ENCODE measurements around the gene MRPS12. TPM values are rescaled to one million over a fixed set of nuclear protein-coding genes. Genes with fewer than 3 reads are reported as not detected.

The MRPS12 gene
- total RNA-seq, 4 donors from 2014 or later = 18.0 to 33.2 (median 27.3) TPM

GRCh38 chr19:38978326-38978689 lies 47.6 kb downstream of the MRPS12 start:
- no peak for TF ChIP-seq POLR2A (IDR thresholded peaks at IDR 0.05; ENCODE audit: low read depth)
- TF ChIP-seq POLR2AphosphoS5 (IDR thresholded peaks at IDR 0.05) = no peak
- TF ChIP-seq EP300 (IDR thresholded peaks at IDR 0.05) = no peak
- no peak for TF ChIP-seq CTCF (IDR thresholded peaks at IDR 0.05)
- H3K9me3 ChIP-seq = no peaks in the 10 kb centered on the region
- no peak overlapping the region for H3K4me3 ChIP-seq
- intact Hi-C loops (cut with DNase I) = no loop called here
- WGBS = 94% methylated on average over 2 of the region's 3 CpGs
- H3K27ac ChIP-seq (replicated peaks in 1 of 4) = no peak overlapping the region
- peaks cover 0 to 8% (median 0%) of the 10 kb centered on the region in 4 donors for H3K27me3 ChIP-seq
- H3K36me3 ChIP-seq = no peaks in the 10 kb centered on the region
- H3K4me1 ChIP-seq = peaks cover 13 to 35% (median 30%) of the 10 kb centered on the region in 4 donors
- DNase-seq (ENCODE audit: extremely low spot score) = no peak

- no peaks in the 10 kb centered on the region for H3K36me3 ChIP-seq
- peaks cover 13 to 21% (median 19%) of the 10 kb centered on the region in 4 donors for H3K4me1 ChIP-seq
- intact Hi-C loops (cut with DNase I) = no loop called here
- H3K4me3 ChIP-seq = no peak overlapping the region
- TF ChIP-seq POLR2AphosphoS5 (IDR thresholded peaks at IDR 0.05) (no peak), POLR2A (IDR thresholded peaks at IDR 0.05; ENCODE audit: low read depth) (no peak), CTCF (IDR thresholded peaks at IDR 0.05) (no peak), EP300 (IDR thresholded peaks at IDR 0.05) (no peak)
- no peak overlapping the region for H3K27ac ChIP-seq (replicated peaks in 1 of 4)
- whole genome bisulfite sequencing = 77% methylated on average over 5 of the region's 5 CpGs
- DNase-seq (ENCODE audit: extremely low spot score) = no peak
- H3K27me3 ChIP-seq = peaks cover 0 to 8% (median 0%) of the 10 kb centered on the region in 4 donors
- no peaks in the 10 kb centered on the region for H3K9me3 ChIP-seq
These were observed 49.1 kb downstream of the MRPS12 start for GRCh38 chr19:38979812-38980211.

- WGBS = 88% methylated on average over 2 of the region's 10 CpGs
These were observed 50.0 kb downstream of the MRPS12 start for GRCh38 chr19:38980583-38981374.

More at GRCh38 chr19:38980583-38981374, 50.0 kb downstream of the MRPS12 start:
- Histone ChIP-seq H3K9me3 (peaks cover 0 to 4% (median 0%) of the 10 kb centered on the region in 4 donors), H3K4me3 (no peak overlapping the region), H3K4me1 (peaks cover 8 to 12% (median 12%) of the 10 kb centered on the region in 4 donors), H3K27ac (replicated peaks in 1 of 4) (no peak overlapping the region), H3K27me3 (peaks cover 0 to under 1% (median 0%) of the 10 kb centered on the region in 4 donors), H3K36me3 (no peaks in the 10 kb centered on the region)
- TF ChIP-seq EP300 (IDR thresholded peaks at IDR 0.05) = no peak
- TF ChIP-seq POLR2AphosphoS5 (IDR thresholded peaks at IDR 0.05) = no peak
- TF ChIP-seq POLR2A (IDR thresholded peaks at IDR 0.05; ENCODE audit: low read depth) = no peak
- no peak for TF ChIP-seq CTCF (IDR thresholded peaks at IDR 0.05)
- intact Hi-C loops (cut with DNase I) = no loop called here
- no peak for DNase-seq (ENCODE audit: extremely low spot score)

Other genes with a start within 250 kb of the MRPS12 start
- gene CAPN12, start 186.5 kb upstream of the MRPS12 start, total RNA-seq = 1 to 10 TPM in 3 of 4 donors, under 1 TPM in 1; 0.83 to 2.1 (median 1.6) TPM
- not detected for gene LGALS7, start 157.4 kb upstream of the MRPS12 start, total RNA-seq
- not detected for gene LGALS7B, start 141.7 kb upstream of the MRPS12 start, total RNA-seq
- gene LGALS4, start 118.0 kb upstream of the MRPS12 start, total RNA-seq = 1 to 10 TPM in 1 of 4 donors, under 1 TPM in 2, not detected in 1; 0.42 to 2.9 (median 0.50) TPM
- gene ECH1, start 99.2 kb upstream of the MRPS12 start, total RNA-seq = 100 to 1,000 TPM; 117 to 188 (median 155) TPM
- 100 to 1,000 TPM; 126 to 202 (median 180) TPM for gene HNRNPL, start 81.0 kb upstream of the MRPS12 start, total RNA-seq
- gene RINL, start 52.7 kb upstream of the MRPS12 start, total RNA-seq = 10 to 100 TPM in 1 of 4 donors, 1 to 10 TPM in 3; 4.6 to 10.4 (median 6.6) TPM
- 100 to 1,000 TPM in 1 of 4 donors, 10 to 100 TPM in 3; 72.7 to 114 (median 95.0) TPM for gene SIRT2, start 31.3 kb upstream of the MRPS12 start, total RNA-seq
- 10 to 100 TPM; 24.1 to 39.4 (median 35.8) TPM for gene NFKBIB, start 31.0 kb upstream of the MRPS12 start, total RNA-seq
- under 1 TPM in 1 of 4 donors, not detected in 3; 0.50 TPM for gene CCER2, start 18.8 kb upstream of the MRPS12 start, total RNA-seq
- 10 to 100 TPM in 2 of 4 donors, 1 to 10 TPM in 2; 6.8 to 14.6 (median 9.1) TPM for gene SARS2, start 181 bp upstream of the MRPS12 start, total RNA-seq
- gene FBXO17, start 44.8 kb downstream of the MRPS12 start, total RNA-seq = 10 to 100 TPM; 24.9 to 47.8 (median 34.8) TPM
- gene FBXO27, start 101.6 kb downstream of the MRPS12 start, total RNA-seq = 10 to 100 TPM in 2 of 4 donors, 1 to 10 TPM in 1, under 1 TPM in 1; 0.83 to 14.1 (median 7.6) TPM
- not detected for gene ACP7, start 153.4 kb downstream of the MRPS12 start, total RNA-seq
- gene PAK4, start 194.8 kb downstream of the MRPS12 start, total RNA-seq = 10 to 100 TPM in 2 of 4 donors, 1 to 10 TPM in 2; 8.3 to 18.4 (median 11.0) TPM